Measurements from ENCODE around the gene C16orf96. TPM values are rescaled to one million over a fixed set of nuclear protein-coding genes. Genes with fewer than 3 reads are reported as not detected.

Gene C16orf96
- not detected in 2 replicates for total RNA-seq

DNA sequence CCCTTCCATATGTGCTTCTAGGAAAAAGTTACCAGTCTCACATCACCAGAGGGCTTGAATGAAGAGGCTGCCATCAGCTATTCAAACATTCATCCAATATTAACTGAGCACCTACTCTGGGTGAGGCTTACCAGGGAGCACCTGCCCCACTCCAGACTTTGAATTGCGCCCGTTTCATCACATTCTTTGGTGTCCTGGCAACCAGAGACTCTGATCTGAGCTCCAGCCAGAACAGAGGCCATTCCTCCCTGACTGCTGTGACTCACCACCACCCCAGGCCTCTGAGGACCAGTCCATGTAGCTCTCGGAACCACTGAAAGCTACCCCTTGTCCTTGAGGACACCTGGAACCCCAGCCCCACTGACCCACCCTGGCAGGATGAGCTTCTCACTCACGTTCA is at the start of gene C16orf96:
Gene C16orf96 (plus strand): TSS at position 229 of the 400 bp plus-strand sequence. CDS start 150 bp downstream, at position 379.
- DNase-seq (ENCODE audit: low read depth, low spot score): no peak

DNA sequence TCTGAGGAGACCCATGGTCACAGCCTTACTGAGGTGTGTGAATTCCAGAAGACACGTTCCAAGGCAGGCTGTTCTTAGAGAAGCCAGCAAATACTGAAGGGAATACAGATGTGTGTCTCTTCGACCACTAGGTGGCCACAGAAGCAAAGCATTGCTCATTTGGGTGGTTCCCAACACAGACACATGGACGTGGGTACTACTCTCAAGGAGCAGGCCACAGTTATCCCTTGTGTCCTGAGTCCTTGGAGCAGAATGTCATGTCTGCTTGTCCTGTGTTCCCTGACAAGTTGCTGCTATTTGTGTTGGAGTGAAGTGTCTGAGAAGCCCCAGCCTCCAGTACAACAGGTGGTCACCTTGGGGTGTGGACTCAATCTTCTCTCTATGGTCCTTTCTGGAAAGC is 49.7 kb upstream of the C16orf96 start:
- peak; percentile 57 for DNase-seq (ENCODE audit: low read depth, low spot score)

DNA sequence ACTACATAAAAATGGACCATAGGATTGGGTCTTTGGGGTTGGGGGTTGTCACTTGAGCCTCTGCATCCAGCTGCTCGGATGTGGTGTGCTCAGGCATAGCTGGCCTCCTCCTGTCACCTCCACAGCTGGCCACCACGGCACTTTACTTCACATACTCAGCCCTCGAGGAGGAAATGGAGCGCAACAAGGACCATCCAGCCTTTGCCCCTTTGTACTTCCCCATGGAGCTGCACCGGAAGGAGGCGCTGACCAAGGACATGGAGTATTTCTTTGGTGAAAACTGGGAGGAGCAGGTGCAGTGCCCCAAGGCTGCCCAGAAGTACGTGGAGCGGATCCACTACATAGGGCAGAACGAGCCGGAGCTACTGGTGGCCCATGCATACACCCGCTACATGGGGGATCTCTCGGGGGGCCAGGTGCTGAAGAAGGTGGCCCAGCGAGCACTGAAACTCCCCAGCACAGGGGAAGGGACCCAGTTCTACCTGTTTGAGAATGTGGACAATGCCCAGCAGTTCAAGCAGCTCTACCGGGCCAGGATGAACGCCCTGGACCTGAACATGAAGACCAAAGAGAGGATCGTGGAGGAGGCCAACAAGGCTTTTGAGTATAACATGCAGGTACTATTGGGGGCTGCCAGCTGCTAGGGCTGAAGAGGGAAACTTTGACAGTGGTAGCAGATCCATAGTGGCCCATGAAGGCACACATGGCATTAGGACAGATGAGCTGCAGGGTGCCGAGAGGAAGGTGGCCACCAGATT is 48.4 kb upstream of the C16orf96 start:
- no peak for DNase-seq (ENCODE audit: low read depth, low spot score)

DNA sequence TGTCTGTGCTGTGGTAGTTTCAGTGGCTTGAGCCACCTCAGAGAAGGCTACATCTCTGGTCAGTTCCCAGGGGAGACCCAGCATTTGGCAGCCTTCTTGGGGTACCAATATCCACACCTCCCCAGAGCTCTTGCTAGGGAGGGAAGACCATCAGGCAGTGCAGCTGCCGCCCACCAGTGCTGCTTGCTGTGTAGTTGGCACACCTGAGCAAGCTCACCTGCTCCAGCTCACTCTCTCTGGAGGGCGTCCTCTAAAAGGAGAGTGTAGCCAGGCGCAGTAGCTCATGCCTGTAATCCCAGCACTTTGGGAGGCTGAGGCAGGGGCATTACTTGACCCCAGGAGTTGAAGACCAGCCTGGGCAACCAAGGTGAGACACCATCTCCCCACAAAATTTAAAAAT is 47.3 kb upstream of the C16orf96 start:
- no peak for DNase-seq (ENCODE audit: low read depth, low spot score)

DNA sequence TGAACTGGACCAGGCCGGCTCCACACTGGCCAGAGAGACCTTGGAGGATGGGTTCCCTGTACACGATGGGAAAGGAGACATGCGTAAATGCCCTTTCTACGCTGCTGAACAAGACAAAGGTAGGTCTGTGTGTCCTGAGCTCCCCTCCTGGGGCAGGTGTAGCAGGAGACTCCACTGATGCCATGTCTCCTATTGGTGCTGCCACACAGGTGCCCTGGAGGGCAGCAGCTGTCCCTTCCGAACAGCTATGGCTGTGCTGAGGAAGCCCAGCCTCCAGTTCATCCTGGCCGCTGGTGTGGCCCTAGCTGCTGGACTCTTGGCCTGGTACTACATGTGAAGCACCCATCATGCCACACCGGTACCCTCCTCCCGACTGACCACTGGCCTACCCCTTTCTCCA is 46.7 kb upstream of the C16orf96 start:
- DNase-seq (ENCODE audit: low read depth, low spot score): no peak

DNA sequence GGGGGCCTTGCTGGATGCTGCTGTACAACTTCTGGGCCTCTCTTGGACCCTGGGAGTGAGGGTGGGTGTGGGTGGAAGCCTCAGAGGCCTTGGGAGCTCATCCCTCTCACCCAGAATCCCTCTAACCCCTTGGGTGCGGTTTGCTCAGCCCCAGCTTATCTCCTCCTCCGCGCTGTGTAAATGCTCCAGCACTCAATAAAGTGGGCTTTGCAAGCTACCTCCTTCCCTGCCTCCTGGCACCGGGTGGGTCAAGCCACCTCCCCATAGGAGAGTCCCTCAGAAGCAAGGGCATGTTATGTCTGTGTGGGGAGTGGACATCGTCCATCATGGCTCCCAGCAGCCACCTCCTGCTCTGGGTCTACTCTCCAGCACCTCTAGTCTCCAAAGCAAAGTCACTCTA is 46.0 kb upstream of the C16orf96 start:
- DNase-seq (ENCODE audit: low read depth, low spot score): no peak

DNA sequence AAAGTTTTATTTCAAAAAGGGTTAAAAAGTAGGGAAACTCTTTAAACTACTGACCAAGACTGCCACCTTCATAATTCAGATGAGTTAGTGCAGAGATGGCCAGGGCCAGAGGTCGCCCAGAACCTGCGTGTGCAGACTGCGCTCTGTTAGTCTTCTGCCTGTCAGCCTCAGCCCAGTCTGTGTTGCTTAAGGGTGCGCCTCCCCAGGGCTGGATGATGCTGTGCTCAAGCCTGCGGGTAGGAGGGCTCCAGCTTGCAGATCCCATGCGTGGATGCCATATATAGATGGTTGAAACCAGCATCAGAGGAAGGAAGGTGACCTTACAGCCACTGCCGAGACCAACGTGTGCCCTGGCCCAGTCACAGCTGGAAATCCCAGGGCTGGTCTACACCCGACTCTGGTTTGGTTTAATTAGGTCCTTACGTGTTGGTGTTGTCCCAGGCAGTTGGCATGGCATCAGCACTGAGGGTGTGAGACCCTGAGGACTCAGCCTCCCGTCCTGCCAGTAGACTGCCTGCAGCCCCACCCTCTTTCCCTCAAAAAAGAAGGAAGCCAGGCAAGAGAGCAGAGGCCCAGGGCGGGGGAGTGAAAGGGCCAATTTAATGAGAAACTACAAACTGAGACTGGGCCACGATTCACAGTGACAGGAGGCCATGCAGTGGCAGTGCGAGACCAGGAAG is 45.3 kb upstream of the C16orf96 start:
- no peak for DNase-seq (ENCODE audit: low read depth, low spot score)

DNA sequence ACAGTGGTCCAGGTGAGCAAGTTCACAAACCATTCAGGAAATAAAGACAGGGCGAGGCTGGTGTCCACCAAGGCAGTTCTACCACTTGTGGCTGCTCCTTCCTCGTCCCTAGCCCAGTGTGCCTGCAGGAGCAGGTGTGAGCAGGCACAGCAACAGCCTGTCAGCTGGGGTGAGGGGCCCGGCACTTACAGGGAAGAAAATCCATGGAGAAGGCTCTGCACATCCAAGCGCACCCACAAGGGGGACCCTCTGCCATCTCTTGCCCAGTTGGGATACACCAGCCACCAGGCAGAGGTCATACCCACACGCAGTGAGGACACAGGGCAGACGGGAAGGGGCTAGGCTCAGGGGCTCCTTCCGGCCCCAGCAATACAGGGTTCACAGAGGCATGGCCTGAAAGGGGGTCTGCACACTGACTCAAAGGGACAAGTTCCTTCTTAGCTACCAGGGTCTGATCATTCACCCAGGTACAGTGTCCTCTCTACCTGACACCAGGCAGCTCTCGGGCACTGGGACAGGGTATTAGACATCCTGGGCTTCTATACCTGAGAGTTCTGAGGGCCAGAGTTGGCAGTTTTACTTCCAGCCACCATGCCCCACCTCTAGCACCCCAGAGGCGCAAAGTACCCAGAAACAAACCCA is 44.6 kb upstream of the C16orf96 start:
- peak; percentile 17 for DNase-seq (ENCODE audit: low read depth, low spot score)

DNA sequence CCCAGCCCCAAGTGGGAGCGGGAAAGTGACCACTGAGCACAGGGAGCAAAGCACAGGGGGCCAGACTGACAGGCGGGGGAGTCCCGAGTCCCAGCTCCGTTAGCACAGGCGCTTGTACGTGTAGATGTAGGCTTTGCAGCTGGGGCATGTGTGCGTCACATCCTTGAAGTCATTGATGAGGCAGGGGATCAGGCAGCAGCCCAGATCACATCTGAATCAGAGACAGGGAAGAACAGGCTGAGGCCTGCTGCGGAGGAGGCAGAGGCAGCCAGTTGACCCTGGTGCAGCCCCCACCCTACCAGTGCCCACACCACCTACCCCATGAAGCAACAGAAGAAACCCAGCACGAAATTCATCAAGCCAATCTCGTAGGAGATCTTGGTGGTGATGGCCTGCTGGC is 43.7 kb upstream of the C16orf96 start:
- DNase-seq (ENCODE audit: low read depth, low spot score): no peak

DNA sequence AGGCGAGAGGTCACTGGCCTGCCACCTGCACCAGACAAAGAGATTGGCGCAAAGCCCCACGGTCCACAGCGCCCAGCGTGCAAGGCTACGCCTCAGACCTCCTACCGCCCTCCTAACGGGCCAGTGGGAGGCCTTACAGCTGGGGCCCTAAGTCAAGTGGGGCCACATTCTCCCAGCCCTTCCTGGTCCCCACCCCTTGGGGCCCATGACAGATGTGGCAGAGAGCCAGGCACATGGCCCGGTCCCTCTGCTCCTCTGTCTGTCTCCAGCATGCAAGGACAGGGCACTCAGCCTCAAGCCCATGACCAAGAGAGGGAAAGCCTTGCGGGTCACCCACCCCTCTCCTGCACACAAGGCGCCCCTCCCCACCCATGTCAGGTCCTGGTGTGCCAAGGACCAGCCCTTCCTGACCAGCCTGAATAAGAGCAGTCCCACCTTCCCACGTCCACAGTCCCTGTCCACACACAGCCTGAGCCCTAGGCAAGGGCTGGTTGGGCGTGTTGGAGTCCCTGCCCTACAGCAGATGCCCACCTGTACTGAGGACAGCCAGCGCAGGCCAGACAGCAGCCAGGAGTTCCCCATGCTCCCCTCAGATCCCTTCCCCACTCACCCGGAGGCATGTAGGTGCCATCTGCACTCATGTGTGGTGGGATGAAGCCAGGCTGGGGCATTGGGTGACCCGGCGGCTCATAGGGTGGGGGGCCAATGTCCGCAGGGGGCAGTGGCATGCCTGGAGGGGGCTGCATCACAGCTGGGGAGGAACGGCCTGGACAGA is 42.9 kb upstream of the C16orf96 start:
- no peak for DNase-seq (ENCODE audit: low read depth, low spot score)

DNA sequence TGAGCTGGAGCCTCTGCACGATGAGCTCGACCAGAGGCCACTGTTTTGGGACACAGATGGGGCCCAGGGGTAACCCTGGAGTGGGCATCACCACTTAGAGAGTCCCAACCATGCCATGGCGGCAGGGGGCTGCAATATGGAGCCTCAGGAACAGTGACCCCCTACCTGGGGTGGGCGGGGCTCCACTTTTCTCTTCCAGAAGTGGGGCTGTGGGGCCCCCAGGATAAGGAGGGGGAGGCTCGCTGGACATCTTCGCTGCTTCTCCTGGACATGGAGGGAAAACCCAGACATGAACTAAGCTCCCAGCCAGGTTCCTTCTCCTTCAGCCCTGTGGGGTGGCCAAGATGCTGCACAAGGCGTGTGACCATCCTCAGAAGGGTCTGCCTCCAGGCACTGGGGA is 42.3 kb upstream of the C16orf96 start:
- no peak for DNase-seq (ENCODE audit: low read depth, low spot score)

DNA sequence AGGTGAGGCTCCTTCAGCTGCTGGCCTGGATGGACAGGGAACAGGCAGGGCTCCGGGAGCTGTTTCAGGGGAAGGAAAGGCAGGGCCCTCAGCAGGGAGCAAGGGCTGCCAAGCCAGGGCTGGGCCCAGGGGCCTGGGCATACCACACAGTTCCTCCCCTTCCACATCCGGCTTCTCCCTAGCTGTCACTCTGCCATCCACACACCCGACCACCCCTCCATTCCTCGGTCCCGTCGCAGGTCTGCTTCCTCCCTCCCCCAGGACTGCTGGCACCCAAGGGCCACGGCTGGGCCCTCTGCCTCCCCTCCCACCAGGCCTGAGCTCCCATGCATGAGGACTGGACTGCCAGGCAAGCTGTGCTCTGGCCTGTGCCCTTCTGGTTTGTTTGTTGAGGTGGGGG is 41.5 kb upstream of the C16orf96 start:
- DNase-seq (ENCODE audit: low read depth, low spot score): no peak

DNA sequence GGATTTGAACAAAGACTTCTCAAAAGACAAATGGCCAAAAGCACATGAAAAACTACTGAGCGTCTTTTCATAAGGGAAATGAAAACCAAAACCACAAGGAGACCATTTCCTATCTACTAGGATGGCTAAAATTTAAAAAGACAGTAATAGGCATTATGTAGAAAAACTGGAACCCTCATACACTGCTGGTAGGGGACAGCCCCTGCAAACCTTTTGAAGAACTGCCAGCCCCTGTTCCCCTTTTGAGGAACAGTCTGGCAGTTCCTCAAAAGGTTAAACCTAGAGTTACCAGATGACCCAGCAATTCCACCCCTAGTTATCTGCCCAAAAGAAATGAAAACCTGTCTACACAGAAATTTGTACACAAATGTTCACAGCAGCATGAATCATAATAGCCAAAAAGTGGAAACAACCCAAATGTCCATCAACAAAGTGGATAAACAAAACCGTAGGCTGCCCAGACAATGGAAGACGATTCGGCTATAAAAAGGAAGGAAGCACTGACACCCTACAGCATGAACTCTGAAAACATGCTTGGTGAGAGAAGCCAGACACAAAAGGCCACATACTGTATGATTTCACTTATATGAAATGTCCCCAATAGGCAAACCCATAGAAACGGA is 40.4 kb upstream of the C16orf96 start:
- DNase-seq (ENCODE audit: low read depth, low spot score): peak; percentile 64

DNA sequence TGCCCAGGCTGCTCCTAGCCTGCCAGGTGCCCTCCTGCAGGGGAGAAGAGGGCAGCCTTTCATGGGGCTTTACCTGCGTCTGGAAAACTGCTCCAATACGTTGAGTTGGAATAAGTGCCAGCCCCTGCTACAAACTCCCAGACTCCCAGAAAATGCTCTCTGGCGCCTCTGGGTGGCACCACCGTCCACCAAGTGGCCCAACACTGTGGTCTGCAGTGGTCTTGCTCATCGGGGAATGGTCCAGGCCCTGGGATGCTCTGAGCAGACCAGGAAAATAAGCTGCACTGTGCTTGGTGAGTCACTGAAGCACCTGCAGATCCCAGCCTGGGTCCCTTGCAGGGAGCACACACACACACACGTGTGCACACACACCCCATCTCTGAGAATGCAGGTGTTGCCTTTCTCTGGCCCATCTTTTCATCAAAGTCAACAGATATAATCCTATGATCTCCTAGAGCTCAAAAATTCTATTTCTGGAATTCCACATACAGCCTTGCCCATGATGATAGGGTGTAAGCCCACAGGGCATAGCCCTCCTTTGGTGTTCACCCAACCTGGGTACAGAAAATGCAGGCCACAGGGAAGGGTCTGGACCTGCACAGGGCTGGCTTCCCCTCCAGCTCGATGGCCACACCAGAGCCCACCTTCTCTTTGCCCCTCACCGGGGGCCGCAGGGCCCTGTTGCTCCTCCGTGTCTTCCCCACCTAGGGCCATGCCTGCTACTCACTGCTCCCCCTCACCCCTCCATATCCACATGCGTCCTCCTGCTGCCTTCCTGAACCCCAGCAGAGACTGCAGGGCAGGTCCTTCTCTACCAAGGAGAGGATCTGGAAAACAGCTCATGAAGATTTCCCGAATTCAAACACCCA is 38.1 kb upstream of the C16orf96 start:
- DNase-seq (ENCODE audit: low read depth, low spot score): no peak

DNA sequence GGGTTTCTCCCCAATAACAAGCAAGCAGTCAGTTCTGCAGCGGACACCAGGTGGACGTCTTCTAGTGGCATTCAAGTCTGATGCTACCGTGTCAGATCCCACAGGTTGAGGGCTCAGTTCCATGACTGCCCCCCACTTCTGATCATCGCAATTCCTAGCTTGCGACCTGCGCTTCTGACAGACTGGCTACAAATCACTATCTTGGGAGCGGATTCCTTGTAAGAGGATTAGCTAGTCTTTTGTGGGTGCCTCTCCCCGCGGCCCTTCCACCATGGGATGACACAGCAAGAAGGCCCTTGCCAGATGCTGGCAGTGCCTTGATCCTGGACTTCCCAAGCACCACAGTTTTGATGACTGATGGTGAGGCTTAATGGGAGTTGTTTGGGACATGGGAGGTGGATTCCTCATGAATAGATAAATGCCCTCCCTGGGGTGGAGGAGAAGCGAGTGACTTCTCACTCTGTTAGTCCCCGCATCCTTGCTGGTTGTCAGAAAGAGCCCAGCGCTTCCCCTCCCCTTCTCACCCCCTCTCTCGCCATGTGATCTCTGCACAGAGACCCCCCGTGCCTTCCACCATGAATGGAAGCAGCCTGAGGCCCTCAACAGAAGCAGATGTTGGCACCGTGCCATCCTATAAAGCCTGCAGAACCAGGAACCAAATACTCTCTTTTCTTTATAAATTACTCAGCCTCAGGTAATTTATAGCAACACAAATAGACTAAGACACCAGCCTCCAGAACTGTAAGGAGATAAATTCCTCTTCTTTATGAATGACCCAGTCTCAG is 36.7 kb upstream of the C16orf96 start:
- no peak for DNase-seq (ENCODE audit: low read depth, low spot score)

DNA sequence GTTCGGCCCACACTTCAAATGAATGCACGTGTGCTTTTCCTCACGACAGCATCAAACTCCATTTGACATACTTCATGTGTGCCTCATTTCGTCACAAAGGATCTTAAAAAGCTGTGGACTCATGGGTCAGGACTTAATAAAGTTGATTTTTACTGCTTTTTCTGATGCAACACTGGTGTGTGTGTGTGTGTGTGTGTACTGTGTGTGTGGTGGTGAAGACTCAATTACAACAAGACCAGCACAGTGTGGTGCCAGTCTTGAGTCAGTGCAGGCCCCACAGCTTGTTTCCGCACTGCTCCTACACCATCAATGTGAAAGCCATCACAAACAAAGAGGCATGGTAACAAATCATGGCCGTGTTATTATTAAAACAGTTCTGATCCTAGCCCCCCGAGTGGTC is 35.2 kb upstream of the C16orf96 start:
- no peak for DNase-seq (ENCODE audit: low read depth, low spot score)

DNA sequence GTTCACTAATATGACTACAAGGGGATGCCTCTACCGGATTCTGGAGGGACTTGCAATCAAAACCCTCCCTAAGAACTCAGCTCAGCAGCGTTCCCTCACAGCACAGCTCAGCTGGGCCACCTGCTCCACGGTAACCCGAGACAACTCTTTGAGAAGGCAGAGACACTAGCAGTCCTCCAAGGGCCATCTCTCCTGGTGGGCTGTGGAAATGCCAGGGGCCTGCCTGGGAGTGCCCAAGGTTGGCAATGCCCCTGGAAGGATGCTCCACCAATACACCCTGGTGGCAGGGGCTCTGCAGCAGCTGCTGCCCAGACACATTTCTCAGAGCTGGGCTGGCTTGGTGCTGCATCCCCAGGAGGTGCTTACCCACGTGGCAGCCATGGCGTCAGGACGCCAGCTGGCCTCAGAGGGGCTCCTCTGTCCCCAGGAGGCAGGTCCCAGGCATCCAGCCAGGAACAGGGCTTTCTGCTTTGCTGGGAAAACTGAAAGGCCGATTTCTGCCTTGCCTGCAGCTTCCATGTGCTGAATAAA is 34.0 kb upstream of the C16orf96 start:
- no peak for DNase-seq (ENCODE audit: low read depth, low spot score)

DNA sequence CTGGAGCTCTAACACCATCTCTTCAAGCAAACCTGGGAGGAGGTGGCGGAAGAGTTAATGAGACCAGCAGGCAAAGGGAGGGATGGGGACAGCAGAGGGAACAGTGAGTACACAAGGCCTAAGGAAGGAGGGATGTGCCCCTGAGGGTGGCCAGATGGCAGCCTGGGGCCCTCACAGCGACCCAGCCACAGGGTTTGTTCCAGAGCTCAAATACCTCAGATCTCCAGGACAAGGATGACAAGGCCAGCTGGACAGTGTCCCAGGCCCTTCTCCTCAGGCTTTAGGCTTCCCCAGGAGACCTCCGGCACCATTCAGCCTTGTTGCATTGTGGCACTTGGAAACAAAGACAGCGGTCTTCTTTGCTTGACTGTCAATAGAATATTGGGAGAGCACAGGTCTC is 32.5 kb upstream of the C16orf96 start:
- no peak for DNase-seq (ENCODE audit: low read depth, low spot score)

DNA sequence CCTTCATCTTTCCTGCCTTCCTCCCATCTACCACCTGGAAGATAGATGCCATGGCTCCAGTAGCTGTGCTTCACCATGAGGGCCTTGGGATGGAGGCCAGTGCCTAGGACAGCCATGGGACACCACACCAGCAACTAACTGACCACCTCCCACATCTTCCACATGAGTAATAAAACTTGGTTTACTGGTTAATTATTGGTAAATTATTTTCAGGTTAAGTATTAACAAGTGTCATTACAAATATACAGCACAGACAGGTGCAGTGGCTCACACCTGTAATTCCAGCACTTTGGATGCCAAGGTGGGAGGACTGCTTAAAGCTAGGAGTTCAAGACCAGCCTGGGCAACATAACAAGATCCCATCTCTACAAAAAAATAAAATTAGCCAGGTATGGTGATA is 31.6 kb upstream of the C16orf96 start:
- DNase-seq (ENCODE audit: low read depth, low spot score): no peak
